Measurements from ENCODE around the gene CCDC89.

DNA sequence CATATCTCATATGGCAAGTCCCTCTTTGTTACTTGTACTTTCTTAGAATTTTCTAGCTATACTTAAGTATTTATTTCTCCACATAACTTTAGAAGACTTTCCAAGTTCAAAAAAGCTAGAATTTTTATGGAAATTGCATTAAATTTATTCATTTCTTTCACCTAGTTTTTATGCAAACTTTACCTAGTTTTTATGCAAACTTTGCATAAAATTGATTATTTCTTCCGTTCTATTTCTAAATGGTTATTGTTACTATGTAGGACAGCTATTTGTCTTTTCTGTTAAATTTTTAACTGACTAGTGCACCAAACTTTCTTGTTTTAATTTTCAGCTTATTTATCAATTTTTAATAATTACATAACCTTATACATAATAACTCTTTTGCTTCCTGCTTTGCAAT lies 17.8 kb downstream of the CCDC89 start:
- TF ChIP-seq, protein P1, sequence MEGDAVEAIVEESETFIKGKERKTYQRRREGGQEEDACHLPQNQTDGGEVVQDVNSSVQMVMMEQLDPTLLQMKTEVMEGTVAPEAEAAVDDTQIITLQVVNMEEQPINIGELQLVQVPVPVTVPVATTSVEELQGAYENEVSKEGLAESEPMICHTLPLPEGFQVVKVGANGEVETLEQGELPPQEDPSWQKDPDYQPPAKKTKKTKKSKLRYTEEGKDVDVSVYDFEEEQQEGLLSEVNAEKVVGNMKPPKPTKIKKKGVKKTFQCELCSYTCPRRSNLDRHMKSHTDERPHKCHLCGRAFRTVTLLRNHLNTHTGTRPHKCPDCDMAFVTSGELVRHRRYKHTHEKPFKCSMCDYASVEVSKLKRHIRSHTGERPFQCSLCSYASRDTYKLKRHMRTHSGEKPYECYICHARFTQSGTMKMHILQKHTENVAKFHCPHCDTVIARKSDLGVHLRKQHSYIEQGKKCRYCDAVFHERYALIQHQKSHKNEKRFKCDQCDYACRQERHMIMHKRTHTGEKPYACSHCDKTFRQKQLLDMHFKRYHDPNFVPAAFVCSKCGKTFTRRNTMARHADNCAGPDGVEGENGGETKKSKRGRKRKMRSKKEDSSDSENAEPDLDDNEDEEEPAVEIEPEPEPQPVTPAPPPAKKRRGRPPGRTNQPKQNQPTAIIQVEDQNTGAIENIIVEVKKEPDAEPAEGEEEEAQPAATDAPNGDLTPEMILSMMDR (IDR thresholded peaks at IDR 0.05): no peak
- TF ChIP-seq EZH2 (IDR thresholded peaks at IDR 0.05; ENCODE audit: borderline replicate concordance, insufficient read depth, low read depth, low read length, poor library complexity, severe bottlenecking): no peak
